CD4-positive, alpha-beta T cell treated with Interleukin-6 at 100 ng/mL for 8 hours (primary cell): Measurements from ENCODE around the gene SNRNP48.

Source experiments
- DNase-seq: peaks from one replicate; pipeline ENCODE4 v3.0.0-alpha.2; 2020; ENCODE audit warnings: mixed read lengths, low spot score

The SNRNP48 gene, protein sequence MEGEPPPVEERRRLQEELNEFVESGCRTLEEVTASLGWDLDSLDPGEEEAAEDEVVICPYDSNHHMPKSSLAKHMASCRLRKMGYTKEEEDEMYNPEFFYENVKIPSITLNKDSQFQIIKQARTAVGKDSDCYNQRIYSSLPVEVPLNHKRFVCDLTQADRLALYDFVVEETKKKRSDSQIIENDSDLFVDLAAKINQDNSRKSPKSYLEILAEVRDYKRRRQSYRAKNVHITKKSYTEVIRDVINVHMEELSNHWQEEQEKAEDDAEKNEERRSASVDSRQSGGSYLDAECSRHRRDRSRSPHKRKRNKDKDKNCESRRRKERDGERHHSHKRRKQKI

DNA sequence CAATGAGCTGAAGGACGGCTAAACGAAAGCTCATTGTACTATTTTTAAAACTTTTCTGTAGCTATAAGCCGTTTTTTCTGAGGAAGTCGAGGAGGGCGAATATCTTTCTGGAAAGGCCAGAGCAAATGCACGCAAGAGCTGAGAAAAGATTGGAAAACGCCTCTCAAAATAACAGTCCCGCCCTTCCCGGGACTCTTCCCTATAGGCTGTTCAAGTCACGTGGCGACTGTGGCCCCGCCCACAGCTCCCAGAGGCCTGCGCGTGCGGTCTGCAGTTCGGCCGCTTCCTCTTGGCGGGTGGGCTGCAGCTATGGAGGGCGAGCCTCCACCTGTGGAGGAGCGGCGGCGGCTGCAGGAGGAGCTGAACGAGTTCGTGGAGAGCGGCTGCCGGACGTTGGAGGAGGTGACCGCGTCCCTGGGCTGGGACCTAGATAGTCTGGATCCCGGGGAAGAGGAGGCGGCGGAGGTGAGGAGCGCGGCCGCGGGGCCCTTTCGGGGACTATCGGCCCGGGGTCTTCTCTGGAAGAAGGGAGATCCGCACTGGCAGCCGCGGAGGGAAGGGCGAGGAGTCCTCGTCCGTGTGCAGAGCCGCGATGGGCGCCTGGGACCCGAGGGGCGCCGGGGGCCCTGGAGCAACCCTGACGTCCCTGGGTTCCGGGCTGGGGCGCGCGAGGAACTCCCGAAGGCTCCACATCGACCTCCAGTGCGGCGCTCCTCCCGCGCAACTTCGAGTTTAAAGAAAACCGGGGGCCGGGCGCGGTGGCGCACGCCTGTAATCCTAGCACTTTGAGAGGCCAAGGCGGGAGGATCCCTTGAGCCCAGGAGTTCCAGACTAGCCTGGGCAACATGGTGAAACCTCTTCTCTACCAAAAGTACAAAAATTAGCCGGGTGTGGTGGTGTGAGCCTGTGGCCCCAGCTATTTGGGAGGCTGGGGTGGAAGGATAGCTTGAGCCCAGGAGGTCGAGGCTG, at the start of gene SNRNP48:
TSS of gene SNRNP48 (plus strand) at position 250 of the 969 bp plus-strand sequence. CDS start at position 310, 60 bp downstream.
- DNase-seq, result peak; percentile 88

DNA sequence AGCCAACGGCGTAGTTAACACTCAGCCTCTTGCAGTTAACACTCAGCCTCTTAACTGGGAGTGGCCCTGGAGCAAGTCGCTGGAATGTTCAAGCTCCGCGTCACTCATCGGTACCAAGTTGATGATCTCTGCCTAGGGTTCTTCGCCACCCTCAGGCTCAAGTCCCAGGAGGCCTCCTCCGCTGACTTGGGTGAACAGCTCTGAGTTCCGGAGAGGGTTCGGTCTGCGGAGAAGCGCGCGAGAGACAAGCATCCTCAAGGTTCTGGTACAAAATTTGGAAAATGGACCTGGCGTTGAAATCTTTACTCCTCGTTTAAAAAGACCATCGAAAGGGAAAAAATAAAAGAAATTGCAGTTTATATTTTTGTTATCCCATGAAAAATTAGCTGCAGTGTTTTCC, 49.4 kb upstream of the SNRNP48 start:
- DNase-seq, result no peak

DNA sequence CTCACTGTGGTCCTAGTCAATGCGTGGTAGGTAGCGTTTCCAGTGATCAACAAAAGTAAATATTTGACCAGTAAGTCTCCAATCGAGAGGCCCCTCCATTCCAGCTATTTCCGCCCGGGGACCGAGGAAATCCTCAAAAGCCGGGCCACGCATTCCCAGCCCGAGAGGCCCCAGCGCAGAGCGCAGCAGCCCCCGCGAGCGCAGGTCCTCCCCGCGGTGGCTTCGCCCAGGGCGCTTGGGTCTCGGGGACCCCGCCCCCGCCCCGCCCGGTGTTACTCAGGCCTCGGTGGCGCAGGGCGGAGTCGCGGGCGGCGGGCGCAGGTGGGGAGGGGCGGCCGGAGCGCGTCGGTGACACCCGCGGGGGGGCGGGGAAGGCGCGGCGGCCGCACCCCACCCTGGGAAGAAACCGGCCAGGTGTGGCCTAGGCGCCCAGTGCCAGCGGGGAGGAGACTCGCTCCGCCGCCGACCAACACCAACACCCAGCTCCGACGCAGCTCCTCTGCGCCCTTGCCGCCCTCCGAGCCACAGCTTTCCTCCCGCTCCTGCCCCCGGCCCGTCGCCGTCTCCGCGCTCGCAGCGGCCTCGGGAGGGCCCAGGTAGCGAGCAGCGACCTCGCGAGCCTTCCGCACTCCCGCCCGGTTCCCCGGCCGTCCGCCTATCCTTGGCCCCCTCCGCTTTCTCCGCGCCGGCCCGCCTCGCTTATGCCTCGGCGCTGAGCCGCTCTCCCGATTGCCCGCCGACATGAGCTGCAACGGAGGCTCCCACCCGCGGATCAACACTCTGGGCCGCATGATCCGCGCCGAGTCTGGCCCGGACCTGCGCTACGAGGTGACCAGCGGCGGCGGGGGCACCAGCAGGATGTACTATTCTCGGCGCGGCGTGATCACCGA, 48.6 kb upstream of the SNRNP48 start, which contains the start of gene DSP:
TSS of gene DSP (plus strand) at position 497 of the 890 bp plus-strand sequence. CDS start at position 742, 245 bp downstream.
- no peak for DNase-seq

DNA sequence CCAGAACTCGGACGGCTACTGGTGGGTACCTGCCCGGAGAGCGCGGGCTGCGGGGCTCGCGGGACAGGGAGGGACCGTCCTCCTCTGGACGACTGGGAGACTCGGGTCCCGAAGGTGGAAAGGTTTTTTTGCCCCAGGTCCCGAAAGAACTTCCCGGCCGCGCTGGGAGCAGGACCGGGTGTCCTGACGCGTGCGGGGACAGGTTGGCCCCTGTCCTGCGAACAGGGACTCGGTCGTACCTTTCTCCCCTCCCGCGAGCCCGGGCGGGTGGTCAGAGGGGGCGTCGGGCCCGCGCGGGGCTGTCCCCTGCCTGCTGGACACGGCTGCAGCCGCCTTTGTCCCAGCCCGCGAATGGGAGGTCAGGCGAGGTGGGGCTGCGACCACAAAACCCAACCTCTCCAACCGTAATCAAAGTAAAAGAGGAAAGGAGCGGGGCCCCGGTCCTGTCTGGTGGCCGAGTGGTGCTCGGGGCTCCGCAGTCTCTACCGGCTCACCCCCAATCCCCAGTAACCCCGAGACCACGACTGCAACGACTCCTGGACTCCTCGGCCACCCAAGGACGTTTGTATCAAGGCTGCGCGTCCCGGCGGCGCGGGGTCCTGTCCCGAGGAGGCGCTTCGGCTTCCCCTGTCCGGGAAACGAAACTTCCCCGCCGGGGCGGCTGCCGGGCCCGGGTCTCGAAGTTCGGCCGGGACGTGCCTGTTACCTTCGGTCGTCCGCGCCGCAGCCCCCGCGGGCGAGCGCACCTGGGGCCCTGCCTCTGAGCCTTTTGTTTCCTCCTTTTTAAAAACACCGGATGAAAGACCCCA, 47.7 kb upstream of the SNRNP48 start:
- DNase-seq, result no peak

DNA sequence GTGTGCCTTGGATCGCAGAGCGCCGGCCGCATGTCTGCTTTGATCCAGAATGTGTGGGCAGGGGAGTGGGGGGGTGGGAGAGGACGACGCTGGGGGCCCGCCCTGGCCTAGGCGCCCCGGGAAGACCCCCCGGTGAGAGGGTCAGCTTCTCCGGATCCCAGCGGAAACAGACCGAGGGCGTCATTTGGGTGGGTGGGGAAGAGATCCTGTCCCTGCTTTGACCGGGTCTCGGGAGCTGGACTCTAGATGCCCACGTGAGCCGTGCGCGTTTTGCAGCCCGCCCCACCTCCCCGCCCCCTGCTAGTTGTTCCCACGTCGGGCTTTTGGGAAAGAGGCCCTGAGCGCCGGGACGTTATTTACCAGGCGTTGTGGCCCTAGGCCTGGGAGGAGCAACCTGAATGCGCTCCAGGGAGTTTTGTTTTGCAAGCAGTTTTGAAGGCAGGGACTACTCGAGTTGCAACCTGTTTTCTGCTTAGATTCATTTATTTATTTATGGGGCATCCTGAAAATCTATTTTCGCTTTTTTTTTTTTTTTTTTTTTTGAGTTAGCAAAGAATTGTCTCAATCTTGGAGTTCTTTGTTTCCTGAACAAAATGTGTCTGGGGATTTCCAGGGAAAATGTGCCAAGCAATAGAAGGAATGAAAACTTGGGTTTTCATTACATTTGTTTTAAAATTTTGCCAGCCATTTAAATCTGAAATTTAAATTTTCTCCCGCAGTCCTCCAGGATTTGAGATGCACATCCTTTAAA, 46.9 kb upstream of the SNRNP48 start:
- no peak for DNase-seq

DNA sequence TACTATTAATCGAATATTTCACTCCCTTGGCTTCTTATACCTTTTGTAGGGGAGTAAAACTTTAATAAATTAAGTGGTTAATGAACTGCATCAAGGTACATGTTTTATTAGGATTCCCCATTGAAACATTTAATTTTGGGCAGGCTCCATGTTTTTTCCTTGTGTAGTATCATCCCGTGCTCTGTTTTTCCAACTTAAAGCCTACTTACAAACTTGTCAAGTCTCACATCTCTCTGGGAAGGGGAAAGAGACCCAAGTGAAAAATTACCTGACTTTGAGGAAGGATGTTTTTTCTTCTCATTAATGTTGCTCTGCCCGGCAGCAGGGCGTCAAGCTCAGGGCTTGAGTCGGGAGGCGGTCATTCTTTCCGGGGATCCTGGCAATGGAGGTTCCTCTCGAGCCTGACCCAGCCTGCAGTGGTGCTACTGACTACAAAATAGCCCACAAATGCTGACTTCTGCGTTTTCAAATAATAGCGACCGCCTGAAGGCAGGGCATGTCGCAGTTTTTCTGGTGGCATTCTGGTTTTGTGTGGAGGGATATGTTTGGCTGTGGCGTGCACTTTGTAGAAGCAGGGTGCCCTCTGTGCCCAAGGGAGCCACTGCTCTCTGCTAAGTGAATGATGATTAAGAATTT, 46.1 kb upstream of the SNRNP48 start:
- no peak for DNase-seq

DNA sequence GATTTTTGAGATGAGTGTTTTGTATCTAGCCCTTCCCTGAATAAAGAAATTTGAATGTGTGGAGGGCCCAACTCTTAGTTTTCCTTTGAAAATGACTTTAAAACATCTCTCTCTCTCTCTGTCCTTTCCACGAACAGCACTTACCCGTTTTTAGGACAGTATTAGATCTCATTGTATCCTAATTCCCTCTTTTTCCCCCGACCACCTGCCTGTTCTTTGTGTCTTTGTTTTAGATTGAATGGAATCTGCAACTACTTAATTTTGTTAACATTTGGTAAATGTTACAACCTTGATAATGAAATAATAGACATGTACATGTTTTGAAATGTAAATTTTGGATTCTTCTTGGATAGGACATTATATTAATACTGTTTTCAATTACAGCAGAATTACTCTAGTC, 45.4 kb upstream of the SNRNP48 start:
- DNase-seq, result no peak

DNA sequence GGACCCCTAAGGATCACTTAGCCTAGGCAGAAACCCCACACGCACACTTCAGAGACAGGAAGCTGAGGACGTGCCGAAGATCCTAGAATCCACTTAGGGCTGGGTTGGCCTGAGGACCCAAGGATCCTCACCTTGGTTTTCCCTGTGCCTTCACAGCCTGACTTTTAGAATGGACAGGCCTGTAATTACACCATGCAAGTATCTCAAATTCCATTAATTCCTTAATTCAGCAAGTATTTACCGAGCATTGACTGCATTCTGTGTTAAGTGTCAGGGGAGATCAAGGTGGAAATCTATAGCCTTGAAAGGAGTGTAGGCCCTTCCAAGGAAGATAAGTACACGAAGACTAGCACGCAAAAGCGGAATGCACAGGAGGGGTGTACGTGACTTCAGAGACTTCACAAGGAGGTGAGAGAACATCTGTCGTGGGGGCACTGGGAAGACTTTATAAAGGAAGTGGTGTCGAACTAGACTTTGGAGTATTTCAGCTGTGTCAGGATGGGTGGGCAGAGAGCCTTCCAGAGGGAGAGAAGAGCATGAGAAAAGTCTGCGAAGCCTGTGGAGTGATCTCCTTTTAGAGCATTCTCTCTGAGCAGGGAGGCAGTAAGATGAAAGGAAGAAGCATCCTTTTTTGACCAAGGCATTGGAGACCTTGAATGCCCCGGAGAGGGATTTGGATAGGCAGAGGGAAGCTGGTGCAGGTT, 44.5 kb upstream of the SNRNP48 start:
- DNase-seq, result no peak

DNA sequence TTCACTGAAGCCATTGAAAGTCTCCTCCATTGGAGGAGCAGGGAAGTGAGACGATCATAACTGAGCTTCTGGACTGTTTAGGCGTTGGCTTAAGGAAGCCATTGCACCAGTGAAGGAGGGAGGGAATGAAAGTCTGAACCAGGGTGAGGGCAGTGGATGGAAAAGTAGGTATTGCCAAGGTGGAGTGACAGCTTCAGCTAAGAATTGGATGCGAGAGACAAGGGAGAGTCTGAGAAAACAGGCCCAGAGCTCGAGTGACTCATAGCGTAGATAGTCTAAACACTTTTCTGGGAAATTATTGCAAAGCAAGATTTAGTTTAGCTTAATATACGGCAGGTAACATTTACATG, 44.0 kb upstream of the SNRNP48 start:
- DNase-seq, result no peak

DNA sequence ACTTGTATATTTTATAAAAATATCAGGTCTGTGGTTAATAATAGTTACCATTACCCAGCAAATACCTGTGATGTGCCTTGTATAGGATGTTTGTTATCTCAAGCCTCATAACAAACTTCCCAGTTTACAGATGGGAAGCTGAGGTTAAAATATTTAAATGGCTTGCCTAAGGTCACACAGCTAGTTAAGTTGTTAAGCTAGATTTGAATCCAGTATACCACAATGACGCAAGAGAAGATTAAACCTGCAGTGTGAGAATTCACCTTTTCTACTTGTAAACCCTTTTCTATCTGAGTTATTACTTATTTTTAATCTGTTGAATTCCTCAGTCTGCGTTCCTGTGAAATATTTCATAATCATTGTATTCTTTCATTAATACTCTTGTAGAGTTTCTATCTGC, 43.6 kb upstream of the SNRNP48 start:
- DNase-seq, result no peak

DNA sequence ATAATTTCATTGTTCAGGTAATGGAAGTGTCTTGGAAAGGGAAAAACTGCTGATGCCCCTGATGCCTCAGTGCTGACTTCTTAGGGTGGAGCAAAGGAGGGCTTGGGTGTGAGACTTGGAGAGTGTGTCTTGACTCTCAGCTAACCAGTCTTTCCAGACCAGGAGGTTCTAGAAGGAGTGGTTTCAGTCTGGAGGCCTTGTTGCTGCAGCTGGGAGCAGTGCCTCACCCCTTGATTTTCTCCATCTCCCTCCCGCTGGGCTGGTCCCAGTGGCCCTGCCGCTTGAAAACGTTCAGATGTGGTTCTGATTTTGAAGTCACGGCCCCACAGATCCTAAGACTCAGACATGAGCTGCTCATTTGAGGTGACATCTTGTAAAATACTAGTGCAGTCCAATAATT, 43.1 kb upstream of the SNRNP48 start:
- no peak for DNase-seq

DNA sequence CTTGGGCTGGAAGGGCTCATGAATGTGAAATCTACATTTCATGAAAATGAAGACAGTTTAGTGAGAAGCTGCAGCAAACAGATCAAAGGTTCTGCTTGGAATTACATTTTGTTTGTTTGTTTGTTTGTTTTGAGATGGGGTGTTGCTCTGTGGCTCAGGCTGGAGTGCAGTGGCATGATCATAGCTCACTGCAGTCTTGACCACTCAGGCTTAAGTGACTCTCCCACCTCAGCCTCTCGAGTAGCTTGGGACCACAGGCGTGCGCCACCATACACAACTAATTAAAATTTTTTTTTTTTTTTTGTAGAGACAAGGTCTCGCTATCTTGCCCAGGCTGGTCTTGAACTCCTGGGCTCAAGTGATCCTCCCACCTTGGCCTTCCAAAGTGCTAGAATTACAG, 42.7 kb upstream of the SNRNP48 start:
- no peak for DNase-seq

DNA sequence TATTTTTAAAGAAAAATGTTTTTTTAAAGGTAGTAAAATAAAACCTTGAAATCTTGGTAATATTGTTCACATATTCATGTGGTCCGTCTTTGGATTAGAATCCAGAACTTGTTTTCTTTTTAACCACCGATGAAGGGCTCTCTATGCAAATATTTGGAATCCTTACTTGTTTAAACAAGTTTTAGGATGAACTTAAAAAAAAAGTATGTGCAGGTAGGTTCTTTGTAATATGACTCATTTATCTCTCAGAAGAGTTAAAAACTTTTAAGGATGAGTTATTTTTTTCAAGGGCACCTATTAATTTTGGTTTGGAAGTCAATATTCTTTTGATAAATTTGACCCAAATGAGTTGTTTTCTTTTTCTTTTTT, 39.6 kb upstream of the SNRNP48 start:
- DNase-seq, result no peak

DNA sequence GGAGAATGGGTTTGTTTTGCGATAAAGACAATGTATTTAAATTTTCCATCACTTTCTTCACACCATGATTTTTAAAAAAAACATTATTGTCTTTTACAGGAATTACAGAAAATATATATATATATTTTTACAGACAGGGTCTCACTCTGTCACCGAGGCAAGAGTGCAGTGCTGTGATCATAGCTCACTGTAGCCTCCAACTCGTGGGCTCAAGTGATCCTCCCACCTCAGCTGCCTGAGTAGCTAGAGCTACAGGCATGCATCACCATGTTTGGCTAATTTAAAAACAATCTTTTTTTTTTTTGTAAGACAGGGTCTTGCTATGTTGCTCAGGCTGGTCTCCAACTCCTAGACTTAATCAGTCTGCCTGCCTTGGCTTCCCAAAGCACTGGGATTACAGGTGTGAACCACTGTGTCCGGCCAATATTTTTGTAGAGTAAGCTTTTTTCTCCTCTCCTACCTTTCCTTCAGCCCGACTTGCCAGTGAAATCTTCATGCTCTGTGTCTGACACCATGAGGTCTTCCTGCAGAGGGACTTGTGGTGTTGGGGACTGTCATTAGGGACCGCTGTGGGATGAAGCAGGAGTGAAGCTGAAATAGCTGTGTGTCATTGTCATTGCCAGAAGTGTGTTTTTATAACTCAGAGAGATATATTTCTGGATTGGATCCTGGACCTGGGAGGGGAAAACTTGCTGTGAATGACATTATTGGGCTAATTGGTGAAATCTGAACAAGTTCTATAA, 35.3 kb upstream of the SNRNP48 start:
- no peak for DNase-seq

DNA sequence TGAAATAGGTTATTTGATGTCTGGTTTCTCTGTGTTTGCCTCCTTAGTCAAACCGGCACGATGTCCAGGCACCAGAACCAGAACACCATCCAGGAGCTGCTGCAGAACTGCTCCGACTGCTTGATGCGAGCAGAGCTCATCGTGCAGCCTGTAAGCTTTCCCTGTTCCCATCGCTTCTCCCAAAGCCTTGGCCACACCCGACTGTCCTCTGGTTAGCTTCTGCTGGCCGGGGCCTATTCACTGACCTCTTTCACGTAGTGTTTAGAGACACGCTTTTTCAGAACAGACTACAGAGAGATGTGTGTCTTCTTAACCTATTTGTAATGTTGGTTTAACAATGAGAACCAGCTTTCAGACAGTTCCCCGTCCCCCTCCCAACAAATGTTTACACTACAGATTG, 34.3 kb upstream of the SNRNP48 start:
- DNase-seq, result no peak

DNA sequence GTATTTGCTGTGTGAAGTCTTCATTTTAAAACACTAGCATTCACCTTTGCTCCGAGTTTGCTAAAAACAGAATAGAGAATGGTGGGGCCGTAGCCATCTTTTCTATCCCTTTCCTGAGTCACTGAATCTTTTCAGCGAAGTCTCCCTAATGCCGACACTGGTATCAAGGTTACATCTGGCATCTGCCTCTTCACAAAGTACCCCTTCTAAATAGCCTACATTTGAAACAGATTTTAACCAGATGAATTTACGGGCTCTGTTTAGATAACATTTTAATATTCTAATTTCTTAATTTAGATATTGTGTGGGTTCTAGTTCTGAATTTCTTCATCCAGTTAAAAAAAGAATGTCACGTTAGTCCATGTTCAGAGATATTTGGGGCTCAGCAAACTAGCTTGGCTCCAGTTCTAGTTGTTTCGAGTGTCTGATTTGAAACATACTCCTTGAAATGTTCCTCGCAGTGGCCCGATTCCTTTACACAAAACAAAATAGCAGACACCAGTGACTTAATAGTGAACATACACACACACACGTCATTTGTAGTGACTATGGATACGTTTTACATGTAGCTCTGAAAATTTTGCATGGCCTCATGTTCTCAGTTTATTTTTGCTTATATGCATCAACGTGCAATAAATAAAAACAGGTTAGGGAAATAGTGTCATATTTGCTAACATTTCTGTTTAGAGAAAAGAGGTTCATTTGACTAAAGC, 33.4 kb upstream of the SNRNP48 start:
- DNase-seq, result no peak

DNA sequence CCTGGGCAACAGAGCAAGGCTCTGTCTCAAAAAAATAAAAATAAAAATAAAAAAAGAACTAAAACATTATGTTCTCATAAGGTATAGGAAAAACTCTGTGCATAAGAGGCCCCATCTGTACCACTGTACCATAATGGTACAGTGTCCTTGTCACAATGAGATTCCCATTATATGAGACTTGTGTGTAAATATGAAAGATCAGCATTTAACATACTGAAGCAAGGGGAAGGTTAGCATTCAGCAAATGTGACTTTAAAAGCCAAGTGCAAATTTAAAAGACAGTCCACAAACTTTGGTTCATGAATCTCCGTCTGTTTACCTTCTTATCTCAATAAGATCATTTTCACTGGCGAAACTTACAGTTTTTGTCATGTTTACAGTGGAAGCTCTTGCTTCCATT, 32.3 kb upstream of the SNRNP48 start:
- DNase-seq, result no peak

DNA sequence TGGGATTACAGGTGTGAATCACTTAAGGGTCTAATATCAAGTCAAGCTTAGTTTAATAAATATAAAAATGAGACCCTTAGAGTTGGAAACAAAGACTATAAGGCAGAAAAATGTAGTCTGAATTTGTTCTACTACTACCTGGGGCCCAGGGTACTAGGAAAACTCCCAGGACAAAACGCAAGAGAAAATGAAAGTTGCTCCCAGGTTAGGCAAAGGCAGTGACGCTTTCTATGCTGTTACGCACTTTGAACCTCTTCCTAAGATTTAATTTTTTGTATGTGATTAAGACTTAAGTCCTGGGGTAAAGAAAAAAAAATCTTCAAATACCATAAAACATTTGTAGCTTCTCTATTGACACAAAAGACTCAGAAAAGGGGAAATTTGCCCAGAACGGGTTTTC, 31.2 kb upstream of the SNRNP48 start:
- DNase-seq, result no peak
